Measurements from ENCODE around the gene CCR4. TPM values are rescaled to one million over a fixed set of nuclear protein-coding genes. Genes with fewer than 3 reads are reported as not detected.
"Not testable (repeated sequence)": the region's sequence is repeated elsewhere in the genome, so short reads cannot be mapped to it uniquely, and the experiment has no call there.

Gene CCR4
- polyA plus RNA-seq, 12 donors, result 0.05 to 0.73 (median 0.09) TPM; not detected in 3

- no peak for DNase-seq
These were observed 928 bp upstream of the CCR4 start for GRCh38 chr3:32950516-32950915.

DNA sequence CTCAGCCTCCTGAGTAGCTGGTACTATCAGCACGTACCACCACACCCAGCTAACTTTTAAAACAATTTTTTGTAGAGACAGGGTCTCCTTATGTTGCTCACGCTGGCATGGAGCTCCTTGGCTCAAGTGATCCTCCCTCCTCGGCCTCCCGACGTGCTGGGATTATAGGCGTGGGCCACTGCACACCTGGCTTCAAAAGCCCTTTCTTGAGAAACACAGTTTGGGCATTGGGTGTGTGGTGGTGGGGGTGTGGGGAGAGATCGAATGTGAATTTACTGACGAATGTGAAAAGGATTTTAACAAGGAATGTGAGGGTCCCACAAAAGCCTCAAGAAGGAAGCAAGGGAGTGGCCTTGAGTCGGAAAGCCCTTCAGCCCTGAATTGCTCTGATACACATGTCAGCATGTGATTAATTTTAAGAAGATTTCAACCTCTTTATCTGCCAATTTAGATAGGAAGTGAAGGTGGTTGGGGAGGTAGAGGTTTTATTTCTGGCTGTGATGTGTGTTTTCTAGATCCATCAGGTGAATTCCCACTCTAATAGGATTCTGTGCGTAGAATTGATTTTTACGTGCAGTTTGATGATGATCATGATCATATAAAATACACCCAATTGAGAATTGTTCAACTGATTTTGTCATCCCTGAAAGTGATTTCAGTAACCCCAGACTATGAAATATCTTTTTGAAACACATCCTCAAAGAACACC is 1.1 kb downstream of the CCR4 start:
- DNase-seq, result no peak

GRCh38 chr3:32954506-32954905 is 3.1 kb downstream of the CCR4 start:
- no peak for DNase-seq

GRCh38 chr3:32956750-32957570 is 5.5 kb downstream of the CCR4 start:
- DNase-seq, result no peak

DNA sequence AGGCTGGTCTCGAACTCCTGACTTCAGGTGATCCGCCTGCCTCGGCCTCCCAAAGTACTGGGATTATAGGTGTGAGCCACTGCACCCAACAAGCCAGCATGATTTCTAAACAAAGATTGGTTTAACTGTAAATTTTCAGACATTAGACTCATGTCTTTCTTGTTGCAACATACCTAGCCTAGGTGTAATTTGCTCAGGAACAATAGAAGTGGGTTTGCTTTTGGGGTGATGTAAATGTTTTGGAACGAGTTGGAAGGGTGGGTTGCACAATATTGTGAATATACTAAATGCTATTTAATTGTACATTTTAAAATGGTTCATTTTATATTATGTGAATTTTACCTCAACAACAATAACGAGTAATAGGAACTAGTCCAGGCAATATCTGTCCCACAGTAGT is 7.1 kb downstream of the CCR4 start:
- no peak for DNase-seq

DNA sequence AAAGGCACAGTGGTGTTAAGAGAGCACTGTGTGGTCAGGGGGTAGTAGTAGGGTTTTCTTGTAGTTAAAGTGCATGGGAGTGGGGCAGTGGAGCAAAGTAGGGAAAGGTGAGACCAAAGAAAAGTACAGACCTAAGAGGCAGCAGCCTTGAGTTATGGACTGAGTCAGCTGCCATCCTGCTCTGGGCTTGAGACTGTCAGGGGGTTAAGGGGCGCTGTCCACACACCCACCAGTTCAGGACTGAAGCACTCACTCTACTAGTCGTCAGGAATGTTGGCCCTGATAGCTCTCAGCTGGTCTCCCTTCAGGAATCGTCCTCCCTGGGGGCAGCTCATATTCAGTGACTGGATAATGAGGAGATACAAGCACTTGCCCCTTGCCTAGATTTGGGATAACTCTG is 7.9 kb downstream of the CCR4 start:
- no peak for DNase-seq

- DNase-seq, result no peak
These were observed 9.1 kb downstream of the CCR4 start for GRCh38 chr3:32960404-32961170.

GRCh38 chr3:32961189-32961715 is 9.8 kb downstream of the CCR4 start:
- DNase-seq, result no peak

DNA sequence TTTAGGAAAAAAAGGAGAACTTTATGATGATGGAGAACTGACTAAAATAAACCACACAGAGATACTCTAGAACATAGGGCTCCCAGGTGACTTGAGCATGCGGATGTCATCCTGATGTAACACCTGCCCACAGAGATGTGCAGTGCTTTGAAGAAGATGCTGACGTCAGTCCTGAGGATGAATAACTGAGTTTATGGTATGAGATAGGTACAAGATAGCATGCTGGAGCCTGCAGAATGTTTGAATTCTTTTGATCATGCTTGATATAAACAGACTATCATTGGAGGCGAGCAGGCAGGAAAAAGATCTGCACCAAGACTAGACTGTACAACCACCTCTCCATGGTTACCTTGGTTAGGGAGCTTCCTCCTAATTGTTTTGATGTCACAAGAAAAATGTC is 12.4 kb downstream of the CCR4 start:
- no peak for DNase-seq

GRCh38 chr3:32964781-32965180 is 13.3 kb downstream of the CCR4 start:
- DNase-seq, result not testable (repeated sequence)

GRCh38 chr3:32965617-32966213 is 14.3 kb downstream of the CCR4 start:
- DNase-seq, result not testable (repeated sequence)

DNA sequence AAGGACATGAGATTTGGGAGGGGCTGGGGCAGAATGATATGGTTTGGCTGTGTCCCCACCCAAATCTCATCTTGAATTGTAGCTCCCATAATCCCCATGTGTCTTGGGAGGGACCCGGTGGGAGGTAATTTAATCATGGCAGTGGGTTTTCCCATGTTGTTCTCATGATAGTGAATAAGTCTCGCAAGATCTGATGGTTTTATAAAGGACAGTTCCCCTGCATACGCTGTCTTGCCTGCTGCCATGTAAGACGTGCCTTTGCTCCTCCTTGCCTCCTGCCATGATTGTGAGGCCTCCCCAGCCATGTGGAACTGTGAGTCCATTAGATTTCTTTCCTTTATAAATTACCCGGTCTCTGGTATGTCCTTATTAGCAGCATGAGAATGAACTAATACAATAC is 15.2 kb downstream of the CCR4 start:
- not testable (repeated sequence) for DNase-seq

DNA sequence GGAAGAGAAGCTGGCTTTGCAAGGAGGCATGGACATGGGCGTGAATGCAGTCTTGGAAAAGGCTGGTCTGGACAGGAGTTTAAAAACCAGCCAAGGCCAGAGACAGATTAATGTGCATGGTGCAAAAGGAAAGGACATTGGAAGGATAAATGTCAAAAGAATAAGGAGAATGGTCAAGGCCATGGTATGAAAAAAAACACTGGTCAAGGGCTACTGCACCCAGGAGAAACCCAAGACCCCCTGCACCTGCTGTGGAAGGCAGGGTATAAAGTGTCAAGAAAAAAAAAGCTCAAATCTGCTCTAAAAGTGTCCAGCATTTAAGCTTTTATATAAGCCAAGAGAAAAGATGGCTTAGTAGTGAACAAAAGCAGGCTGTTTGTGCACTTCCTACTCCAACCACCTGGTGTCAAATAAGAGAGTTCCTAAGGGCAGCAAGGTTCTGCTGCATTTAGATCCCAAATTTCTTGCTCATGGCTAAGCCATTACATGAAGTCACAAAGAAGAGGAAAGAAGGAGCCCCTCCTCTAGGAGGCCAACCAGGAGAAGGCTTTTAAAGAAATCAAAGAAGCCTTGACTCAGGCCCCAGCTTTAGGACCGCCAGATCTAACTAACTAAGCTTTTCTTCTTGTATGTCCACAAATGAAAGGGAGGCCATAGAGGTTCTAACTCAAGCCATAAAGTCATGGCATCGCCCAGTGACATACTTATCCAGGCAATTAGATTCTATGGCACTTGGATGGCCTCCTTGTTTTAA is 16.9 kb downstream of the CCR4 start:
- DNase-seq, result no peak

DNA sequence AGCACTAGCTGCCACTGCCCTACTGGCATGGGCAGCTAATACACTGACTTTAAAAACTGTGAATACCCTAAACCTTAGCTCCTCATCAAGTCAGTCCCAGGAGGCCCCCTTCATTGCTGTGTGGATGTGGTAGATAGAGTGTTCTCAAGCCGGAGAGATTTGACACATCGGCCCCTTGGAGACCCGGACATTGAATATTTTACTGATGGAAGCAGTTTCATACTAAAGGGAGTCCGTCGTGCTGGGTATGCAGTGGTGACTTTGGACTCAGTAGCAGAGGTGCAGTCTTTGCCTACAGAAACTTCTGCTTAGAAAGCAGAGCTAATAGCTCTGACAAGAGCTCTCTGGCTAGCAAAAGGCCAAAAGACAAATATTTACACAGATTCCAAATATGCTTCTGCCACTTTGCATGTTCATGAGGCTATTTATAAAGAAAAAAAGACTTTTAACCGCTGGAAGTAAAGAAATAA is 17.5 kb downstream of the CCR4 start:
- DNase-seq, result no peak

- DNase-seq, result no peak
These were observed 18.2 kb downstream of the CCR4 start for GRCh38 chr3:32969656-32970055.

GRCh38 chr3:32971291-32971690 is 19.8 kb downstream of the CCR4 start:
- DNase-seq, result not testable (repeated sequence)

GRCh38 chr3:32972482-32973146 is 21.2 kb downstream of the CCR4 start:
- no peak for DNase-seq

- DNase-seq, result no peak
These were observed 22.5 kb downstream of the CCR4 start for GRCh38 chr3:32973982-32974381.

- no peak for DNase-seq
These were observed 24.6 kb downstream of the CCR4 start for GRCh38 chr3:32975891-32976595.

DNA sequence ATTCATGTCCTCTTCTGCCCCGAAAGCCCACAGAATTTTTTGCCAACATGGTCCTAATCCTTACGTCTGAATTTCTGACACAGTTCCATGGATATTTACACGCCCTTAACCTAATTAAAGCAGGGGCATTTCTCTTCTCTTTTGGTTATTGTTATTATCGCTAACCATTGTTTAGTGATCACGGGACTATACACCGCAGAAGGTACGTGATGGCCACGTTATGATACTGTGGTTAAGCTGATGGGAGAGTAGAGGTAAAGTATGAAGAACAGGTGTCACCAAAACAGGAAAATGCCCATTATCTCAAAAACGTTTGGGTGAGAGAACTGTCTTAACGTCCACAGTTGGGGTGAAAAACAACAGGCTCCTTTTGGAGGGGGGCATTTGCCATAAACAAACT is 26.4 kb downstream of the CCR4 start:
- no peak for DNase-seq
